ENCODE measurements around the gene OPTC. TPM values are rescaled to one million over a fixed set of nuclear protein-coding genes. Genes with fewer than 3 reads are reported as not detected.

OPTC gene
- total RNA-seq, 1 donor = not detected

DNA sequence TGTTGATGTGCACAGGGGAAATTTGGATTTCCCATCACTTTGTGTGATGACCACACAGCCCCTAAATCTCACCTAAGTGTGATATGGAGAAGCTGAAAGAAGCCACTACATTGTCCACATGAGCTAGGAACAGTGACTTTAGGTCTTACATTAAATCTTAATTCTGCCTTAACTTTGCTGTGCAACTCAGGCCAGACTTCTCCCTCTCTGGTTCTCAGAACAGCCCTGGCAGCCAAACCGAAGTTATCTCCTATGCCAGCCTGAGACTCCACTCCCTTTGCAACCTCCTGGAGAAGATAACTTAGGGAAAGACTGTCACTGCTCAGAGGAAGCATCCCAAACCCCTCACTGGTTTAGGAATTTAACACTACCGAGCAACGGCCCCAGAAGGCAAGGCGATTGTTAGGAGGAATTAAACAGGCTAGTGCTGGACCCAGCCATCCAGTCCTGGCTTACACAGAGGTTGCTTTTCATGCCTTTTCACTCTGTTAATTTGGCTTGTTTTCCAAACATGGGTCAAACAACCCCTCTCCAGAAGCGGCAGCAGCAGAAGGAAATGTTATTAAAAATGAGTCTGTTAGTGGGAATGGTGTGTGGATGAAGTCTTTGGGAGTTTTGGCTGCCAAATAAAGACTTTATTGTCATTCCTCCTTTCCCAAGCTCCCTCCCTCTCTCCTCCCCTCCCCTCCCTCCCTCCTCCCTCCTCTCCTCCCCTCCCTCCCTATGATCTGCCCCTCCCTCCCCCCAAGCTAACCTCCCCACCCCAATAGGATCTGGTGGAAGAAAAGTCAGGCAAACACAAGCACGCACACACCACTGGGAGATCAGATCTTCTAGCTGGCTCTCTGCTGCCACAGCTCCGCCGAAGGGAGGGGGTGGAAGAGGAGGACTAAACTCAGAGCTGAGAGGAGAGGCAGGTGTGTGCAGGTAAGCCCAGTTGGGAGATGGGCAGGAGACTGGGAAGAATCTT, 18.7 kb upstream of the OPTC start, which contains the start of gene PRELP:
Gene PRELP, plus strand, starts transcription at position 795 of the 970 bp plus-strand sequence. CDS start 7,379 bp downstream, outside the sequence.
- peaks cover 6% of the 10 kb centered on the region for H3K4me1 ChIP-seq (ENCODE audit: insufficient read depth, low read length)
- no peak within 1 kb of the TSS for H3K4me3 ChIP-seq (ENCODE audit: low read length)
- H3K9me3 ChIP-seq (ENCODE audit: low read depth, low read length) = no peaks in the 10 kb centered on the region
- no peaks in the 10 kb centered on the region for H3K27me3 ChIP-seq (ENCODE audit: insufficient read depth, low read length)

- Histone ChIP-seq H3K4me3 (ENCODE audit: low read length) (no peak overlapping the region), H3K27me3 (ENCODE audit: insufficient read depth, low read length) (no peaks in the 10 kb centered on the region), H3K9me3 (ENCODE audit: low read depth, low read length) (no peaks in the 10 kb centered on the region), H3K4me1 (ENCODE audit: insufficient read depth, low read length) (peaks cover 16% of the 10 kb centered on the region)
Observed at GRCh38 chr1:203476216-203476814, 17.6 kb upstream of the OPTC start.

DNA sequence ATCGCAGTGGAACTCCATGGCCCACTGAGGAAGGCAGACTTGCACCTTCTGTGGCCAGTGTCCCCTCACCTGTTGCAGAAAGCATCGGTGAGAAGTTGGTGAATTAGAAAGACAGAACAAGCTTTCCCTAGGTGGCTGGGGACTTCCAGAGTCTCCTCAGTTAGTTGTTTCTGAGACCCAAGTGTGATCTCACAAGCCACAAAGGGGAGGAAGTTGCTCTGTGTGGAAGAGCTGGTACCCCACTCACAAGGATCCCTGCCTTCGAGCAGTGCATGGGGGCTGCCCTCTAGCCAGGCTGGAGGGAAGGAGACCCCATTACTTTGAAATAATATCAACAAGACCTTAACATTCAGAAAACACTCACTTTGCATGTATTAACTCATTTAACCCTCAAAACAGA, 16.2 kb upstream of the OPTC start:
- peaks cover 24% of the 10 kb centered on the region for H3K4me1 ChIP-seq (ENCODE audit: insufficient read depth, low read length)
- no peaks in the 10 kb centered on the region for H3K27me3 ChIP-seq (ENCODE audit: insufficient read depth, low read length)
- no peak overlapping the region for H3K4me3 ChIP-seq (ENCODE audit: low read length)
- H3K9me3 ChIP-seq (ENCODE audit: low read depth, low read length) = no peaks in the 10 kb centered on the region

DNA sequence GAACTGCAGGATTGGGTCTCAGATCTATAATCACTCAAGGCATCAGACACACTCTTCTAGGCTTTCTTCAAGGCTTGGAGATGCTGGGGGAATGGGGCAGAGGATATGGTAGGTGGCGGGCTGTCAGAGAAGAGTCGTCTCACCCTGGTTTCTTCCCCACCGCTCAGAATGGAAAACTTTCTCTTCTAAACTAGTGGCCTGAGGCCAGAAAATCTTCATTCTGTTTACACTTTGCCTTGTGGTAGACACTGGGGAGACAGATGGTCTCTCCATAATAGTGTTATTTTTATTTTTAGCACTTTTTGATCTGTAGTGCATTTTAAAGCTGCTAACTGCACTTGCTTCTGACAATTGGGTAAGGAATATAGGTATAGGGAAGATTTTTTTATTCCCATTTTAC, 15.7 kb upstream of the OPTC start:
- Histone ChIP-seq H3K27me3 (ENCODE audit: insufficient read depth, low read length) (no peaks in the 10 kb centered on the region), H3K4me1 (ENCODE audit: insufficient read depth, low read length) (peaks cover 24% of the 10 kb centered on the region), H3K4me3 (ENCODE audit: low read length) (no peak overlapping the region), H3K9me3 (ENCODE audit: low read depth, low read length) (no peaks in the 10 kb centered on the region)

DNA sequence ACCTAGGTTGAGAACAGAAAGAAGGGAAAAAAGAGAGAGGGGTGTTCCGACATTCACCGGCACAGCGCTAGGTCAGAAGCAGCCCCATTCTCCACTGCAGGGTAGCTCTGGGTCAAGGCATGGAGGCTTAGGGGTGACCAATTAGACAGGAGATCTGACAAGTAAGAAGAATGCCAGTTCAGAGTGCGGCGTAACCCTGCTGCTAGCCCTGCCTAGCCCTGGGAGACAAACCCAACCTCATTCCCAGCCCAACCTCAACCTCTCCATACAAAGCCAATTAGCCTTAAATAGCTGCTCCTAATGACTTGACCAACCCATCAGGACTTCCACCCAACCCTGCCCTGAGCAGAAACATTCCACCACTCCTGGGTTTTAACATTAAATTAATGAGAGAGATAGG, 15.0 kb upstream of the OPTC start:
- H3K9me3 ChIP-seq (ENCODE audit: low read depth, low read length) = no peaks in the 10 kb centered on the region
- peaks cover 24% of the 10 kb centered on the region for H3K4me1 ChIP-seq (ENCODE audit: insufficient read depth, low read length)
- H3K27me3 ChIP-seq (ENCODE audit: insufficient read depth, low read length) = no peaks in the 10 kb centered on the region
- no peak overlapping the region for H3K4me3 ChIP-seq (ENCODE audit: low read length)

DNA sequence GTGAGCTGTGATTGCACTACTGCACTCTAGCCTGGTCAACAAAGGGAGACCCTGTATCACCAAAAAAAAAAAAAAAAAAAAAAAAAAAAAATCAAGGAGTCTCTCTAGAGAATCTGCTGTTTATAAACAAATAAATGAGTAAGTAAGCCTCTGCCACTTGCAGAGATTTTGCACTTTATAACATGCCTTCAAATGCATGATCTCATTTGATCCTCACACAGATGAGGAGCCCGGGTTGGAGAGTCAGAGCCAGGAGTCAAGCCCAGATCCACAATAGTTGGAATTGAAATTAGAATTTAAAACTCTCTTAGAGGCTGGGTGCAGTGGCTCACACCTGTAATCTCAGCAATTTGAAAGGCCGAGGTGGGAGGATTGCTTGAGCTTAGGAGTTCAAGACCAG, 14.3 kb upstream of the OPTC start:
- Histone ChIP-seq H3K4me1 (ENCODE audit: insufficient read depth, low read length) (peaks cover 24% of the 10 kb centered on the region), H3K27me3 (ENCODE audit: insufficient read depth, low read length) (no peaks in the 10 kb centered on the region), H3K9me3 (ENCODE audit: low read depth, low read length) (no peaks in the 10 kb centered on the region), H3K4me3 (ENCODE audit: low read length) (no peak overlapping the region)

- peaks cover 24% of the 10 kb centered on the region for H3K4me1 ChIP-seq (ENCODE audit: insufficient read depth, low read length)
- no peak overlapping the region for H3K4me3 ChIP-seq (ENCODE audit: low read length)
Observed at GRCh38 chr1:203480084-203480483, 13.9 kb upstream of the OPTC start.

GRCh38 chr1:203480525-203481084, 13.3 kb upstream of the OPTC start:
- Histone ChIP-seq H3K4me3 (ENCODE audit: low read length) (no peak overlapping the region), H3K4me1 (ENCODE audit: insufficient read depth, low read length) (peaks cover 24% of the 10 kb centered on the region), H3K9me3 (ENCODE audit: low read depth, low read length) (no peaks in the 10 kb centered on the region), H3K27me3 (ENCODE audit: insufficient read depth, low read length) (no peaks in the 10 kb centered on the region)

More at GRCh38 chr1:203480084-203480483, 13.9 kb upstream of the OPTC start:
- Histone ChIP-seq H3K27me3 (ENCODE audit: insufficient read depth, low read length) (no peaks in the 10 kb centered on the region), H3K9me3 (ENCODE audit: low read depth, low read length) (no peaks in the 10 kb centered on the region)

- Histone ChIP-seq H3K4me3 (ENCODE audit: low read length) (no peak overlapping the region), H3K4me1 (ENCODE audit: insufficient read depth, low read length) (peaks cover 24% of the 10 kb centered on the region), H3K27me3 (ENCODE audit: insufficient read depth, low read length) (no peaks in the 10 kb centered on the region), H3K9me3 (ENCODE audit: low read depth, low read length) (no peaks in the 10 kb centered on the region)
Observed at GRCh38 chr1:203481196-203481595, 12.8 kb upstream of the OPTC start.

DNA sequence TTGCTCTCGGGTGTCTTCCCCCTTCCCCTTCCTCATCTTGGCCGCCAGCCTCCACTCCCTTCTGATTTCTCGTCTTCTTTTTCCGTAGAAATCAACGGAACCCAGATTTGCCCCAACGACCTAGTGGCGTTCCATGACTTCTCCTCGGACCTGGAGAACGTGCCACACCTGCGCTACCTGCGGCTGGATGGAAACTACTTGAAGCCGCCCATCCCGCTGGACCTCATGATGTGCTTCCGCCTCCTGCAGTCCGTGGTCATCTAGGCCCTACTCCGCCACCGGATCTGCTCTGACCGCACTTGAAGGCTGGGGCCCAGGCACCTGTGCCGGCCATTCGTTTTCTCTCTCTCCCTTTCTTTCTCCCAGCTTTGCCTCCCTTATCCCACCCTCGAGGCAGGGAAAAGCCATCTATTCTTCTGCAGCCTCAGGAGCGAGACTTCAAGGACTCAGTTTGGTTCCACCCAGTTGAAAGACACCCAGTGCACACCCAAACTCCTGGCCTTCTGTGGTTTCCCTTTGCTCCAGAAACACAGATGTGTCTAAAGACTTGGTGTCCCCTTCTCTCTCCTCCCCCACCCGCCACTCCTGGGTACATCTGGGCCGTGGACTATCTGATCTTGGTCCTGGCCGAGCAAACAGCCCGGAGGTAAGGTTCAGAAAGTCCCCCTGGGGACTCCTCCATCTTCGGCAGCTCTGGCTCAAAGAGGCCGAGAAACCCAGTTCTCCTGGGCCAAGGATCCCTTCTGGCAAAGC, 7.2 kb upstream of the OPTC start:
- no peaks in the 10 kb centered on the region for H3K27me3 ChIP-seq (ENCODE audit: insufficient read depth, low read length)
- peaks cover 22% of the 10 kb centered on the region for H3K4me1 ChIP-seq (ENCODE audit: insufficient read depth, low read length)
- H3K9me3 ChIP-seq (ENCODE audit: low read depth, low read length) = no peaks in the 10 kb centered on the region
- no peak overlapping the region for H3K4me3 ChIP-seq (ENCODE audit: low read length)

DNA sequence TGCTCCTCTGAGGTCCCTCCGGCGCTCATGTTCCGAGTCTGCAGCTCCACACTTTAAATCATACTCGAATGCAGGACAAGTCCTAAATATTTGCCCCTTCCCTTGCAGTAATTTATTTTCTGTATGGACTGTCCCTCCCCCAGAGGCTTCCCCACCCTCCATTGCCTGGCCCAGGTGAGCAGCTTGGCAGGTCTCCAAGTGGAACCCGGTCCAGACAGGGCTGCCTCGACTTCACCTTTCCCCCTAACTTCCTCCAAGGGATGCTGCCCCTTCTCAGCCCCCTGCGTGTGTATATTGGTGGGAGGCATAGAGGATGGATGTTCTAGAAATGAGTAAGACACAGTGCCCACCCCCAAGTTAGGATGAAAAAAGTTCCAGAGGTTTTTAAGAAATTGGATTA, 5.4 kb upstream of the OPTC start:
- Histone ChIP-seq H3K27me3 (ENCODE audit: insufficient read depth, low read length) (no peaks in the 10 kb centered on the region), H3K4me1 (ENCODE audit: insufficient read depth, low read length) (peaks cover 18% of the 10 kb centered on the region), H3K4me3 (ENCODE audit: low read length) (no peak overlapping the region), H3K9me3 (ENCODE audit: low read depth, low read length) (no peaks in the 10 kb centered on the region)

- no peaks in the 10 kb centered on the region for H3K9me3 ChIP-seq (ENCODE audit: low read depth, low read length)
- H3K27me3 ChIP-seq (ENCODE audit: insufficient read depth, low read length) = no peaks in the 10 kb centered on the region
- peaks cover 18% of the 10 kb centered on the region for H3K4me1 ChIP-seq (ENCODE audit: insufficient read depth, low read length)
- H3K4me3 ChIP-seq (ENCODE audit: low read length) = no peak overlapping the region
Observed at GRCh38 chr1:203490607-203491006, 3.3 kb upstream of the OPTC start.

GRCh38 chr1:203491664-203492063, 2.3 kb upstream of the OPTC start:
- Histone ChIP-seq H3K9me3 (ENCODE audit: low read depth, low read length) (no peaks in the 10 kb centered on the region), H3K4me1 (ENCODE audit: insufficient read depth, low read length) (peaks cover 18% of the 10 kb centered on the region), H3K4me3 (ENCODE audit: low read length) (no peak overlapping the region), H3K27me3 (ENCODE audit: insufficient read depth, low read length) (no peaks in the 10 kb centered on the region)

GRCh38 chr1:203492082-203492747, 1.7 kb upstream of the OPTC start:
- Histone ChIP-seq H3K27me3 (ENCODE audit: insufficient read depth, low read length) (no peaks in the 10 kb centered on the region), H3K9me3 (ENCODE audit: low read depth, low read length) (no peaks in the 10 kb centered on the region), H3K4me3 (ENCODE audit: low read length) (no peak overlapping the region), H3K4me1 (ENCODE audit: insufficient read depth, low read length) (peaks cover 18% of the 10 kb centered on the region)

Measured in mononuclear cell (primary cell).